HepG2 (cell line): ENCODE measurements around the gene LTK. TPM values are rescaled to one million over a fixed set of nuclear protein-coding genes. Genes with fewer than 3 reads are reported as not detected.

Source experiments
- CERS6 ChIP-seq: sonication (generic); formaldehyde crosslinking; IDR thresholded peaks from 2 replicates; pipeline ENCODE4 v1.5.0; 2020; ENCODE audit warnings: missing genetic modification reagents
- FOSL2 ChIP-seq: sonication (generic); formaldehyde crosslinking; IDR thresholded peaks from 2 replicates; pipeline ENCODE4 v1.4.0; 2020; ENCODE audit warnings: missing genetic modification reagents
- FOXP4 ChIP-seq: sonication (generic); formaldehyde crosslinking; IDR thresholded peaks from 2 replicates; pipeline ENCODE4 v1.4.0; 2020; ENCODE audit warnings: missing genetic modification reagents
- IRX3 ChIP-seq: sonication (generic); formaldehyde crosslinking; IDR thresholded peaks from 2 replicates; pipeline ENCODE4 v1.8.1; 2023; ENCODE audit warnings: mild to moderate bottlenecking, low read depth, missing genetic modification reagents, borderline replicate concordance
- KDM3A ChIP-seq: IDR thresholded peaks from 2 replicates; pipeline ENCODE4 v1.6.1; 2018; ENCODE audit warnings: low read depth, missing compliant biosample characterization
- MAZ ChIP-seq, 2 experiments: sonication (generic) in 1 of 2; formaldehyde crosslinking in 1 of 2; IDR thresholded peaks; 2 replicates each; pipeline versions ENCODE4 v1.5.0 to v1.6.1; 2012 to 2020; ENCODE audit warnings: low read depth in 2 of 2, mild to moderate bottlenecking in 2 of 2, borderline replicate concordance in 1 of 2, improper control_type of control experiment in 1 of 2, low read length in 1 of 2, missing genetic modification reagents in 1 of 2, moderate library complexity in 1 of 2
- MED1 ChIP-seq: sonication (generic); formaldehyde crosslinking; IDR thresholded peaks from 2 replicates; pipeline ENCODE4 v1.4.0; 2020; ENCODE audit warnings: missing genetic modification reagents
- REPIN1 ChIP-seq: sonication (generic); formaldehyde crosslinking; IDR thresholded peaks from 2 replicates; pipeline ENCODE4 v1.8.0; 2022; ENCODE audit warnings: missing genetic modification reagents, low read depth, mild to moderate bottlenecking, borderline replicate concordance
- THAP7 ChIP-seq: sonication (generic); formaldehyde crosslinking; IDR thresholded peaks from 2 replicates; pipeline ENCODE4 v1.8.1; 2023; ENCODE audit warnings: mild to moderate bottlenecking, missing genetic modification reagents
- ZBED4 ChIP-seq: sonication (generic); formaldehyde crosslinking; IDR thresholded peaks from 2 replicates; pipeline ENCODE4 v1.4.0; 2020; ENCODE audit warnings: missing genetic modification reagents, borderline replicate concordance
- ZBTB7B ChIP-seq: sonication (generic); formaldehyde crosslinking; IDR thresholded peaks from 2 replicates; pipeline ENCODE4 v1.4.0; 2020; ENCODE audit warnings: missing genetic modification reagents
- ZNF296 ChIP-seq: sonication (generic); formaldehyde crosslinking; conservative IDR thresholded peaks from 2 replicates; pipeline ENCODE4 v1.5.0; 2020; ENCODE audit warnings: mild to moderate bottlenecking, missing genetic modification reagents
- ZNF333 ChIP-seq: sonication (generic); formaldehyde crosslinking; IDR thresholded peaks from 2 replicates; pipeline ENCODE4 v1.4.0; 2020; ENCODE audit warnings: mild to moderate bottlenecking, missing genetic modification reagents, borderline replicate concordance
- ZNF34 ChIP-seq: sonication (generic); formaldehyde crosslinking; IDR thresholded peaks from 2 replicates; pipeline ENCODE4 v1.4.0; 2020; ENCODE audit warnings: mild to moderate bottlenecking, missing genetic modification reagents, borderline replicate concordance
- ZNF619 ChIP-seq: sonication (generic); formaldehyde crosslinking; IDR thresholded peaks from 2 replicates; pipeline ENCODE4 v1.4.0; 2020; ENCODE audit warnings: mild to moderate bottlenecking, missing genetic modification reagents
- ZNF740 ChIP-seq: sonication (generic); formaldehyde crosslinking; IDR thresholded peaks from 2 replicates; pipeline ENCODE4 v1.4.0; 2020; ENCODE audit warnings: missing genetic modification reagents
- ZNF775 ChIP-seq: sonication (generic); formaldehyde crosslinking; IDR thresholded peaks from 2 replicates; pipeline ENCODE4 v1.4.0; 2020; ENCODE audit warnings: missing genetic modification reagents, mild to moderate bottlenecking, moderate library complexity, borderline replicate concordance
- ZSCAN9 ChIP-seq: IDR thresholded peaks from 2 replicates; pipeline ENCODE4 v1.6.1; 2016; ENCODE audit warnings: borderline replicate concordance
- polyA plus RNA-seq, 8 experiments: library from polyadenylated mRNA; depleted of rRNA in 3 of 8; stranded (reverse) in 7 of 8; unstranded in 1 of 8; fragments of >200 nt; fragmentation: Illumina TruSeq in 4 of 8; extraction: Trizol in 4 of 8; gene quantifications; 2 replicates each; pipeline versions ENCODE4 v1.2.1 to v1.2.3, GENCODE V29; 2011 to 2016; ENCODE audit warnings: low read depth in 4 of 8, missing spikeins in 1 of 8, mixed read lengths in 1 of 8; ENCODE audit not compliant: insufficient read depth in 1 of 8
- total RNA-seq, 5 experiments: library from RNA; depleted of rRNA; stranded (reverse); fragments of >200 nt; fragmentation: Illumina TruSeq; extraction: Trizol; gene quantifications; 2 replicates each; pipeline ENCODE4 v1.2.3, GENCODE V29; 2016; ENCODE audit warnings: low read depth in 1 of 5

Gene LTK
- total and polyA plus RNA-seq, 2 of the 13 experiments (the other 11 are each of a cell fraction or from before 2014, with no cell fraction given): 0.01 TPM; not detected in 1

- TF ChIP-seq FOSL2 (CRISPR knock-in tag): peak; percentile 31; the same call in 1 of the 2 replicates
- no peak for TF ChIP-seq ZNF333 (CRISPR knock-in tag)
- TF ChIP-seq ZNF34 (CRISPR knock-in tag): no peak
- no peak for TF ChIP-seq ZNF296 (CRISPR knock-in tag)
- TF ChIP-seq ZBED4 (CRISPR knock-in tag): no peak
- no peak for TF ChIP-seq ZNF775 (CRISPR knock-in tag)
- no peak for TF ChIP-seq MAZ (IDR thresholded peaks at IDR 0.05; ENCODE audit: borderline replicate concordance, low read depth, low read length)
- TF ChIP-seq MAZ (CRISPR knock-in tag; IDR thresholded peaks at IDR 0.05; ENCODE audit: low read depth): peak; percentile 20; the same call in 1 of the 2 replicates
- 0 out of 2 replicates have a peak, but pooled peaks have one; percentile 27 for TF ChIP-seq KDM3A
- no peak for TF ChIP-seq IRX3 (CRISPR knock-in tag)
- no peak for TF ChIP-seq CERS6 (CRISPR knock-in tag)
- TF ChIP-seq ZNF619 (CRISPR knock-in tag): no peak
- TF ChIP-seq THAP7: no peak
- TF ChIP-seq ZSCAN9 (CRISPR knock-in tag): no peak
- TF ChIP-seq MED1 (CRISPR knock-in tag): no peak
- no peak for TF ChIP-seq ZNF740 (CRISPR knock-in tag)
- TF ChIP-seq REPIN1 (CRISPR knock-in tag): peak; percentile 53; the same call in 1 of the 2 replicates
- TF ChIP-seq ZBTB7B (CRISPR knock-in tag): 0 out of 2 replicates have a peak, but pooled peaks have one; percentile 42
- TF ChIP-seq FOXP4 (CRISPR knock-in tag): peak; percentile 72
Observed at GRCh38 chr15:41557673-41558399, 44.2 kb upstream of the LTK start (continued).
